Liver (tissue), 3 donors: ENCODE measurements around the gene RYR3.

Experiments used
- CTCF ChIP-seq: fragments of 150-350 bp; IDR thresholded peaks from 2 replicates; pipeline ENCODE4 v1.5.1; 2017; ENCODE audit warnings: improper control_type of control experiment, low read depth, low read length; ENCODE audit not compliant: missing input control
- EGR1 ChIP-seq, 2 donors: IDR thresholded peaks; 2 replicates each; pipeline ENCODE4 v1.6.1; 2016 to 2018; ENCODE audit warnings: antibody characterized with exemption in 2 of 2, low read depth in 2 of 2
- GABPA ChIP-seq, 2 donors: IDR thresholded peaks in 1 of 2; conservative IDR thresholded peaks in 1 of 2; 2 replicates each; pipeline ENCODE4 v1.6.1; 2016; ENCODE audit warnings: antibody characterized with exemption in 2 of 2, mild to moderate bottlenecking in 1 of 2, moderate library complexity in 1 of 2
- RAD21 ChIP-seq, 2 donors: IDR thresholded peaks; 2 replicates each; pipeline ENCODE4 v1.6.1; 2016; ENCODE audit warnings: antibody characterized with exemption in 2 of 2, mild to moderate bottlenecking in 2 of 2
- RXRA ChIP-seq, 2 donors: IDR thresholded peaks; 2 replicates each; pipeline ENCODE4 v1.6.1; 2017 to 2018; ENCODE audit warnings: antibody characterized with exemption in 2 of 2, mild to moderate bottlenecking in 1 of 2
- TF ChIP-seq, protein P1 (sequence below): IDR thresholded peaks from 2 replicates; pipeline ENCODE4 v1.6.1; 2016; ENCODE audit warnings: antibody characterized with exemption
- donor health status: healthy.
- donor health status: healthy.

DNA sequence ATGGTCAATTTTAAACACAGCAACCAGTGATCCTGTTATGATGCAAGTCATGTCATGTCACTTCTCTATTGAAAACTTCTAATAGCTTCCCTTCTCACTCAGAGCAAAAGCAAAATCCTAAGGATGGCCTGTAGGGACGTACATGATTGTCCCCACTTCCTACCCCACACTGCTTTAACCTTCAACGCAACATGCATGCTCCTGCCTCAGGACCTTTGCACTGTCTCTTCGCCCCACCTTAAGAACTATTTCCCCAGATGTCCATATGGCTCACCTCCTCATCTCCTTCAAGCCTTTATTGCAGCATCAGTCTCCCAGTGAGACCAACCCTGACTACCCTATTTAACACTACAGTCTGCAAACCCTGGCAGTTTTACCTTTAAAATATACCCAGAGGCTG is 443.5 kb downstream of the RYR3 start:
- TF ChIP-seq RAD21 (IDR thresholded peaks at IDR 0.05) (no peak), CTCF (no peak), RXRA (IDR thresholded peaks at IDR 0.05) (no peak), EGR1 (IDR thresholded peaks at IDR 0.05; ENCODE audit: low read depth in 2 of 2) (no peak), GABPA (IDR thresholded peaks at IDR 0.05 in 1 of 2, conservative IDR thresholded peaks at IDR 0.05 in 1 of 2) (no peak)
- TF ChIP-seq, protein P1, sequence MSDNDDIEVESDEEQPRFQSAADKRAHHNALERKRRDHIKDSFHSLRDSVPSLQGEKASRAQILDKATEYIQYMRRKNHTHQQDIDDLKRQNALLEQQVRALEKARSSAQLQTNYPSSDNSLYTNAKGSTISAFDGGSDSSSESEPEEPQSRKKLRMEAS, result no peak
